GM12801 (cell line): ENCODE results near the gene EDA.

Experiments used
- TF ChIP-seq, protein P1 (sequence below): IDR thresholded peaks from one replicate; pipeline ENCODE4 v1.5.1; 2011; ENCODE audit warnings: control low read depth; ENCODE audit not compliant: insufficient read length; ENCODE audit errors: extremely low read depth

Gene EDA

DNA sequence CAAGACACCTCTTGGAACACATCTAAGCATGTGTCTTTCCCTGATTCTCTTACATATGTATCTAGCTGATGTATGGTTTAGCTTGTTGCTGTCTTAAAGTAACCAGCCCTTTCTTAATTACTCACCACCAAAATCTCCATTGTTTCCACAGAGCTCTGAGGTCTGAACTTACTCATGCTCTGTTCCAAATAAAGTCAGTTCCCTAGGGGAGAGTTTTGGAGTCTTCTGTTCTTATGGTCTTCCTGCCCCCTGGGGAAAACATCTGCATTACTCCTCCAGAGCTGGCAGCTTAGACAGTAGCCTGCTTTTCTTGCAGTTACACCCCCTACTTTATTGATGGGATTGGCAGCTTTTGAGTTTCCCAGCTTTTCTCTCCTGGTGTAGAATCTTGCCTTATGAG is 125.8 kb downstream of the EDA start:
- TF ChIP-seq, protein P1, sequence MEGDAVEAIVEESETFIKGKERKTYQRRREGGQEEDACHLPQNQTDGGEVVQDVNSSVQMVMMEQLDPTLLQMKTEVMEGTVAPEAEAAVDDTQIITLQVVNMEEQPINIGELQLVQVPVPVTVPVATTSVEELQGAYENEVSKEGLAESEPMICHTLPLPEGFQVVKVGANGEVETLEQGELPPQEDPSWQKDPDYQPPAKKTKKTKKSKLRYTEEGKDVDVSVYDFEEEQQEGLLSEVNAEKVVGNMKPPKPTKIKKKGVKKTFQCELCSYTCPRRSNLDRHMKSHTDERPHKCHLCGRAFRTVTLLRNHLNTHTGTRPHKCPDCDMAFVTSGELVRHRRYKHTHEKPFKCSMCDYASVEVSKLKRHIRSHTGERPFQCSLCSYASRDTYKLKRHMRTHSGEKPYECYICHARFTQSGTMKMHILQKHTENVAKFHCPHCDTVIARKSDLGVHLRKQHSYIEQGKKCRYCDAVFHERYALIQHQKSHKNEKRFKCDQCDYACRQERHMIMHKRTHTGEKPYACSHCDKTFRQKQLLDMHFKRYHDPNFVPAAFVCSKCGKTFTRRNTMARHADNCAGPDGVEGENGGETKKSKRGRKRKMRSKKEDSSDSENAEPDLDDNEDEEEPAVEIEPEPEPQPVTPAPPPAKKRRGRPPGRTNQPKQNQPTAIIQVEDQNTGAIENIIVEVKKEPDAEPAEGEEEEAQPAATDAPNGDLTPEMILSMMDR: no peak

DNA sequence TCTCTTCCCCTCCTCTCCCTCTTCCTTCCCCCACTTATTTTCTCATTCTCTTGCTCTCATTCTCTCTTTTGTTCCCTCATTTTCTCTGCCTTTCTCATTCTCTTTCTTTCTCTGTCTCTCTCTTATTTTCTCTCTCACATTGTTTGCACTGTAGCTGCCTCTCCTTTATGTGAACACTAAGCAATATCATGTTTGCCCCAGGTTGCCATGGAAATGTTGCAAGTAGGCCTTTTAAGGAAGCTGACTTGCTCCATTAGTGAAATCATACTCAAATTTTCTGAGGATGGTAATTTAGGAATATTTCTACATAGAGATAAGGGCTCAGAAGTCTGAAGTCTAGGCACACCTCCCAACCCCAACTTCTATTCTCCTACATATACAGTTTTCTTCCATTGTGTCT is 130.1 kb downstream of the EDA start:
- TF ChIP-seq, protein P1: no peak

DNA sequence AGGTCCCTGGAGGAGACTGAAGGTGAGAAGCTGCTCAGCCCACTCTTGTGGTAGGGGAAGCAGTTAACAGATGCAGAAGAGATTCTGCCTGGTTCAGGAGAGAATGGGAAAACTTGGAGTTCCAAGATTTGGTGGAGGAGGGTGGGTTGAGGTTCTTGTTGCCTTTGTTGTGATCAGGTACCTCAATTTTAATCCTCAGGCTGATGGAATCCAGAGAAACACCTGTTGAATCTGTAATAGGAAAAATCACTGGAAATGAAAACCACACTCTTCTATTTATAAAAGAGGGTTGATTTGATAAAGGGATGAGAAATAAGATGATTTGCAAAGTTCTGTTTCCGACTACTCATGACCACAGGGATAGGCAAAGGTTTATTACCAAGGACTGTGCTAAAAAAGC is 132.1 kb downstream of the EDA start:
- TF ChIP-seq, protein P1: no peak

DNA sequence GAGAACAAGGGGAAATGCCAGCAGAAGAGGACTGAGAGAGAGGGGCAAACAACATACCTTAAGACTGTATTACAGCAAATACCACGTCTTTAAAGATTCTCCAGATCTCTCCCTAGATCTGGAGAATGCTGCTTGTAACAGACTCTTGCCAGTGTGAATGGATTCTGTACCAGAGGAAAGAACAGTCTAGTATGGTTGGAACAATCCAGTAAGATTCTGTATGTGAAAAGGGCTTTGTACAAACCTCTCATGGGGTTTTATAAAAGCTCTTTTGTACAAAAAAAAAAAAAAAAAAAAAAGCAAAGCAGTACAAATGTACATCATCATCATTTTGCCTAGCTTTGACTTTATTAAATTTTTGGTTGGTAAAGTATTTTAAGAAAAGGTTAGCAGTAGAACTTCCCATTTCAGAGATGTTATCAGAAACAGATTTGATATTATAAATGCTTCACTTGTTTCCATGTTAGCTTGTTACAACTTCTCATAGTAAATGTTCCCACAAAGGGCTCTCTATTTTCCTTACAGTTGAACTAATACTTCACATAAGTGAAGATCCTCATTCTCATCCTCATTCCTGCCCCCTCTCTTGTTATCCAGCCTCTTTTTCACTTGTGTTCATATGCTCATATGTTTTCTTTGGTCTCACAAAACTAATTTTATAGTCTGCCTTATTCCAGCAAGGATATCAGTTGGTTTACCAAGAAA is 144.2 kb downstream of the EDA start:
- TF ChIP-seq, protein P1: no peak

DNA sequence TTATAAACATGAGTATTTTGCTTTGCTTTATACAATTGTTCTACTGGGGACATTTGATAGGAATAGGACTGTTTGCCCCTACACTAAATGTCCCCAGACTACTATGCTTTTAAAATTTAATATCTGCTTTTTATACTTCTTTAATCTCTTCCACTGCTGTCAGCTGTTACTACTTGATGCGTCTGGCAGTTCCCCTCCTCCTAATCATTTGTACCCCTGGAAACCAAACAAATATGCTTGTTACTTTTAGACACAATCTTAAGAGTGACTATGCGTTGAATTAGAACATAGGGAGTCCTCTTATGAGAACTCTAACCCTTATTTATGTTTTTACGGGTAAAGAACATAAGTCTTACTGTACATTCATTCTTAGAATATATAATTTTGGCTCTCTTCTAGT is 145.7 kb downstream of the EDA start:
- TF ChIP-seq, protein P1: no peak

DNA sequence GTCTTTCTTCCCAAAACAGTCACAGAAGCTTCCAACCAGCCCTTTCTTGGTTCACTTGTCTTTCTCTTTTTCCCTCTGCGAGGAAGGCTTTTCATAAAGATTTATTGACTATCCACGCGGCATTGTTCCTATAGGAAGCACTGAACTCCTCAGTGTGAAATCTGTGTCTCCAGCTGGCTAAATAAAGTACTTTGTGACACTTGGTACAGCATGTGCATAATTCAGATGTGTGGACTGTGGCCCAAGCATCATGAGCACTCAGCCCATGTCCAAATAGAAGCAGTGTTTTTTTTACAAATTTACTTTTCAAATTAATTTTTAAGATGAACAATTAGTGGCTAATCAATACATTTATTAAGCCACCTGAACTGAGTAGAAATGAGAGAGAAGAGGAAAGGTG is 146.4 kb downstream of the EDA start:
- TF ChIP-seq, protein P1: no peak

DNA sequence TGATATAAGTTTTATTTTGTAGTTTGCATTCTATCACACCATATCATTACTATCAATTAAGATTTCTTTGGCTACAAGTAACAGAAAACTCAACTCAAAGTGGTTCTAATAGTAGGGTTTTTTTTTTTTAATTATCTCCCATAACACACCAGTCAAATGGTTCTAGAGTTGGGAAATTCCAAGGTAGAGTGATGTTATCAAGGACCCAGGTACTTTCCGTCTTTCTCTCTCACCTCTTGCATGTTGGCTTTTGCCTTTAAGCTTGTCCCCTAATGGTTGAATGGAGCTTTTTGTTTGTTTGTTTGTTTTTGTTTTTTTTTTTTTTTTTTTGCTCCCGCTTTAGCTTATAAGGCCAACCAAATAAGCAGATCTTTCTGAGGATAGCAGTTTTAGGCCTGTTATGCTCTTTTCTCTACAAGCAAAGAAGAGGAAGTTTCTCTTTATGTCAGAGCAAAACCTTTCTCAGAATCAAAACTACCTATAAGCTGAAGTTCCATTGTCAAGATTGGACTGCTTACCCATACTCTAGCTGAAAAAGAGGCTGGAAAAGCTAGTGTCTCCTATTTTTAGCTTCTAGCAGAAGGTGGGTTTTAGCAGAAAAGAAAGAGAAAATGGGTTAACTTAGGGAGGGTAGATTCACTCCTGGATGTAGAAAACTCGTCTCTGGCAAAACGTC is 177.5 kb downstream of the EDA start:
- TF ChIP-seq, protein P1: no peak
